OCI-LY3 (cell line): Measurements from ENCODE around the gene COL1A2.

Experiments used
- H2AFZ ChIP-seq: fragments of 200-600, 300-600 bp; shearing (Covaris generic); 2 replicates; pipeline ENCODE4 v1.6.0; 2014; ENCODE audit warnings: antibody characterized with exemption, low read depth, low read length
- H3K27ac ChIP-seq: fragments of 200-600, 300-600 bp; sonication (generic); 2 replicates; pipeline ENCODE4 v1.5.1; 2014; ENCODE audit warnings: mild to moderate bottlenecking, low read length, moderate library complexity, mixed read lengths
- H3K27me3 ChIP-seq: fragments of 200-600, 300-600 bp; sonication (generic); 2 replicates; pipeline ENCODE4 v1.6.1; 2014; ENCODE audit warnings: low read depth, low read length, mixed read lengths
- H3K36me3 ChIP-seq: fragments of 200-600, 300-600 bp; sonication (generic); replicated peaks from 2 replicates; pipeline ENCODE3; 2014; ENCODE audit warnings: low read depth, low read length, mixed read lengths
- H3K4me1 ChIP-seq: fragments of 300-600, 200-600 bp; sonication (generic); 2 replicates; pipeline ENCODE4 v1.6.1; 2014; ENCODE audit warnings: low read length, mixed read lengths
- H3K4me2 ChIP-seq: fragments of 200-600, 300-600 bp; sonication (generic); 2 replicates; pipeline ENCODE4 v1.6.1; 2014; ENCODE audit warnings: low read length, mixed read lengths
- H3K4me3 ChIP-seq: fragments of 300-600, 200-600 bp; sonication (generic); 2 replicates; pipeline ENCODE4 v1.5.1; 2014; ENCODE audit warnings: antibody characterized with exemption, mild to moderate bottlenecking, low read length, moderate library complexity
- H3K79me2 ChIP-seq: fragments of 300-600, 200-600 bp; shearing (Covaris generic); 2 replicates; pipeline ENCODE4 v1.6.1; 2014; ENCODE audit warnings: mild to moderate bottlenecking, low read length, mixed read lengths
- H3K9ac ChIP-seq: fragments of 300-600, 200-600 bp; shearing (Covaris generic); 2 replicates; pipeline ENCODE4 v1.6.0; 2014; ENCODE audit warnings: mild to moderate bottlenecking, low read length, moderate library complexity
- H3K9me3 ChIP-seq: fragments of 200-600, 300-600 bp; shearing (Covaris generic); 2 replicates; pipeline ENCODE4 v1.6.1; 2014; ENCODE audit warnings: low read length, mixed read lengths; ENCODE audit not compliant: insufficient read depth
- H4K20me1 ChIP-seq: fragments of 200-600, 300-600 bp; sonication (generic); 2 replicates; pipeline ENCODE4 v1.6.1; 2016; ENCODE audit warnings: low read length, mixed read lengths; ENCODE audit not compliant: insufficient read depth
- EZH2phosphoT487 ChIP-seq: fragments of 200-600 bp; shearing (Covaris generic); IDR thresholded peaks from 2 replicates; pipeline ENCODE4 v1.6.1; 2018; ENCODE audit warnings: antibody characterized with exemption, mixed run types, low read depth
- TF ChIP-seq, protein P1 (sequence below): fragments of 200-600, 300-600 bp; sonication (generic); IDR thresholded peaks from 2 replicates; pipeline ENCODE4 v1.5.1; 2014; ENCODE audit warnings: antibody characterized with exemption, low read length, low read depth

COL1A2 gene

DNA sequence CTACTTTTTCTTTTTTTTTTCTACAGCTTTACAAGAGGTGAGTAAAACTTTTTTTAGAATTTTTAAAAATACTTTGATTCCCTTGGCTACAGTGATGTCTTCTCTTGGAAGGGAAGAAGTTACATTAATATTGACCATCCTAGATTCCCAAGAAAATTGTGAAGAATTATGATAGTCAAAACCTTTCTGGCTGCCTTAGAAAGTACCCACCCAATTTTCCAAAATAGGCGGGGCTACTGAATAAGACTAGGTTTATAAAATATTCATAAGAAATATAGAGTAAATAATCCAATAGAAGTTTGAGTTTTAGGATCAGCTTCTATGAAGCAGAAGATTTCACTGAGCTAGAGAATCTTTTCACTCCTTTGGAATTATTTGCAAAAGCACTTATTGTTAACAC is 3.0 kb downstream of the COL1A2 start:
- Histone ChIP-seq H4K20me1 (no peaks in the 10 kb centered on the region), H3K4me2 (no peak overlapping the region), H3K27ac (no peak overlapping the region), H3K9ac (no peak overlapping the region), H3K79me2 (no peaks in the 10 kb centered on the region), H3K27me3 (no peaks in the 10 kb centered on the region), H3K36me3 (no peaks in the 10 kb centered on the region), H3K4me1 (peaks cover 9% of the 10 kb centered on the region), H3K4me3 (no peak overlapping the region), H2AFZ (no peak overlapping the region), H3K9me3 (no peaks in the 10 kb centered on the region)
- TF ChIP-seq, protein P1, sequence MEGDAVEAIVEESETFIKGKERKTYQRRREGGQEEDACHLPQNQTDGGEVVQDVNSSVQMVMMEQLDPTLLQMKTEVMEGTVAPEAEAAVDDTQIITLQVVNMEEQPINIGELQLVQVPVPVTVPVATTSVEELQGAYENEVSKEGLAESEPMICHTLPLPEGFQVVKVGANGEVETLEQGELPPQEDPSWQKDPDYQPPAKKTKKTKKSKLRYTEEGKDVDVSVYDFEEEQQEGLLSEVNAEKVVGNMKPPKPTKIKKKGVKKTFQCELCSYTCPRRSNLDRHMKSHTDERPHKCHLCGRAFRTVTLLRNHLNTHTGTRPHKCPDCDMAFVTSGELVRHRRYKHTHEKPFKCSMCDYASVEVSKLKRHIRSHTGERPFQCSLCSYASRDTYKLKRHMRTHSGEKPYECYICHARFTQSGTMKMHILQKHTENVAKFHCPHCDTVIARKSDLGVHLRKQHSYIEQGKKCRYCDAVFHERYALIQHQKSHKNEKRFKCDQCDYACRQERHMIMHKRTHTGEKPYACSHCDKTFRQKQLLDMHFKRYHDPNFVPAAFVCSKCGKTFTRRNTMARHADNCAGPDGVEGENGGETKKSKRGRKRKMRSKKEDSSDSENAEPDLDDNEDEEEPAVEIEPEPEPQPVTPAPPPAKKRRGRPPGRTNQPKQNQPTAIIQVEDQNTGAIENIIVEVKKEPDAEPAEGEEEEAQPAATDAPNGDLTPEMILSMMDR, result no peak
- no peak for TF ChIP-seq EZH2phosphoT487

DNA sequence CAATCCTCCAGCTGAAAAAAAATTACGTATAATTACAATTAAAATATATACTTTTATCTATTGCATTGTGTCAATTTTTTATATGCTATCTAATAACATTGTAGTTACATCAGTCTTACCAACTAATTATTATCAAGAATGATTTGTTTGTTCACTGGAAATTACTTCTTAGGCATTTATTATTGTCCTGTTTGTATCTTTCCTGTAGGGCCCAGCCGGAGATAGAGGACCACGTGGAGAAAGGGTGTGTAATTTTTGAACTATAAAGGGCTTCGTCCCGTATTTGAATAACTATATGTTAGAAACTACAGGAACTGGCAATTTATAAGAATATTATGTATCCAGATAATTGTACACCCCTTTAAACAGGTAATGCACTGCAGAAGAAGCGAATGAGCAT is 4.1 kb downstream of the COL1A2 start:
- no peak overlapping the region for H3K27ac ChIP-seq
- H3K4me2 ChIP-seq, result no peak overlapping the region
- TF ChIP-seq, protein P1, result no peak
- TF ChIP-seq EZH2phosphoT487, result no peak
- peaks cover 9% of the 10 kb centered on the region for H3K4me1 ChIP-seq
- H3K9ac ChIP-seq, result no peak overlapping the region
- H3K27me3 ChIP-seq, result no peaks in the 10 kb centered on the region
- H3K4me3 ChIP-seq, result no peak overlapping the region
- H3K36me3 ChIP-seq, result no peaks in the 10 kb centered on the region
- H3K9me3 ChIP-seq, result no peaks in the 10 kb centered on the region
- H4K20me1 ChIP-seq, result no peaks in the 10 kb centered on the region
- no peaks in the 10 kb centered on the region for H3K79me2 ChIP-seq
- no peak overlapping the region for H2AFZ ChIP-seq

DNA sequence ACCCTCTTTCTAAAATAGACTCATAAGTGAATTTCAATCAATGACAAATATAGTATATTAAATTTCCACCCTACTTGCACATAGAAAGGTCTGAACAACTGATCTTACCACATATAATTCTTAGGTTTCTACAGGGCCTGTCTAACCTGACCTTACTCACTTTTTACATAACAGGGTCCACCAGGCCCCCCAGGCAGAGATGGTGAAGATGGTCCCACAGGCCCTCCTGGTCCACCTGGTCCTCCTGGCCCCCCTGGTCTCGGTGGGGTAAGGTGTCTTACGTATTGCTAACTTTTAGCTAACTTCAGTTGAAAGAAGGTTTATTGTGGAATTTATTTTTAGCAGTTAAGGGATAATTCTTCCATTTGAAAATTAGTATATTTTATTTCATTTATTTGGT is 5.3 kb downstream of the COL1A2 start:
- no peak overlapping the region for H3K4me3 ChIP-seq
- H3K4me2 ChIP-seq, result no peak overlapping the region
- TF ChIP-seq, protein P1, result no peak
- TF ChIP-seq EZH2phosphoT487, result no peak
- H3K9me3 ChIP-seq, result no peaks in the 10 kb centered on the region
- H3K36me3 ChIP-seq, result no peaks in the 10 kb centered on the region
- no peaks in the 10 kb centered on the region for H3K79me2 ChIP-seq
- no peak overlapping the region for H3K27ac ChIP-seq
- H2AFZ ChIP-seq, result no peak overlapping the region
- peaks cover 9% of the 10 kb centered on the region for H3K4me1 ChIP-seq
- no peaks in the 10 kb centered on the region for H4K20me1 ChIP-seq
- no peak overlapping the region for H3K9ac ChIP-seq
- H3K27me3 ChIP-seq, result no peaks in the 10 kb centered on the region

DNA sequence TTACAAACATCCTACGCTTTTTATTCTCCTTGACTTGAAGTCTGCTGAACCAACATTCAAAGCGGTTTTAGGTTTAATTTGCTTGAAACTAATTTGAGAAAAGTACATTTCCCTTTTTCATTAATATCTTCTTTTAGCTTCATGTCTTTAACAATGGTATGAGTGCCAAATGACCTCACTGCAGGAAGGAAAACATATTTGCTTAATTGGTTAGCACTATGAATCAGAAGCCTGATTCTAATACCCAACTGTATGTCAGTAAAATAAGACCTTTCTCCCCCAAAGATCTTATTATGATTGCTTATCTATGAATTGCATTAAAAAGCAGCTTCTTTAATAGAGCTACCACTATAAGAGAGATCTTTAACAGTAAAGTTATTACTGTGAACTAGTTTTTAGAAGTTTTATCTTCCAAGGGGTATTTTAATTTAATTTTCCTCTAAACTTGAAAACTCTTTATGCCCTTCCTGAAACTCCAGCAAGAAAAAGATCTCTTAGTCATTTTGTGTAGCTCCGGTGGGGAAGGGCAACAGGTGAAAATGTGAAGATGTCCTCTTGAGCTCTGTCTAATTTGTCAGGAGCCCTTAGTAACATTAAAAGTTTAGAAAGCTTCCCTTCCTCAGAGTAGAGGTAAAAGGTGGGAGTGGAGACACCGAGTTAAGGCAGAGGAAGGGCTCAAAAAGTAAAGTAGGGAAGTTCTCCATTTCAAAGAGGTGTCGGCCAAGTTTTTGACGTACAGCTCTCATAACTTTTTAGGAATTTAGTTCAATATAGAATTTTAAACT is 6.1 kb downstream of the COL1A2 start:
- Histone ChIP-seq H2AFZ (no peak overlapping the region), H3K4me2 (no peak overlapping the region), H3K9me3 (no peaks in the 10 kb centered on the region), H3K27ac (no peak overlapping the region), H3K36me3 (no peaks in the 10 kb centered on the region), H3K79me2 (no peaks in the 10 kb centered on the region), H3K4me1 (peaks cover 6% of the 10 kb centered on the region), H3K27me3 (no peaks in the 10 kb centered on the region), H3K9ac (no peak overlapping the region), H4K20me1 (no peaks in the 10 kb centered on the region), H3K4me3 (no peak overlapping the region)
- TF ChIP-seq EZH2phosphoT487, result no peak
- TF ChIP-seq, protein P1, result no peak
